HepG2 (cell line): ENCODE measurements around the gene ZBTB26. TPM values are rescaled to one million over a fixed set of nuclear protein-coding genes. Genes with fewer than 3 reads are reported as not detected.

ENCODE experiments used
- ELF4 ChIP-seq: sonication (generic); formaldehyde crosslinking; IDR thresholded peaks from 2 replicates; pipeline ENCODE4 v1.5.0; 2020; ENCODE audit warnings: missing genetic modification reagents, mild to moderate bottlenecking, moderate library complexity, borderline replicate concordance
- GMEB1 ChIP-seq: sonication (generic); formaldehyde crosslinking; IDR thresholded peaks from 2 replicates; pipeline ENCODE4 v1.5.1; 2020; ENCODE audit warnings: missing genetic modification reagents, mild to moderate bottlenecking, borderline replicate concordance
- KDM5A ChIP-seq: fragments of 200-600 bp; sonication (generic); IDR thresholded peaks from 2 replicates; pipeline ENCODE4 v1.7.0; 2018; ENCODE audit warnings: antibody characterized with exemption, mild to moderate bottlenecking, low read length, borderline replicate concordance
- RAD21 ChIP-seq: fragments of 450-650 bp; formaldehyde crosslinking; IDR thresholded peaks from 2 replicates; pipeline ENCODE4 v1.5.0; 2020; ENCODE audit warnings: mild to moderate bottlenecking
- RFXAP ChIP-seq: sonication (generic); formaldehyde crosslinking; IDR thresholded peaks from 2 replicates; pipeline ENCODE4 v1.4.0; 2020; ENCODE audit warnings: missing genetic modification reagents, borderline replicate concordance
- STAG1 ChIP-seq: sonication (generic); formaldehyde crosslinking; IDR thresholded peaks from 2 replicates; pipeline ENCODE4 v1.4.0; 2020; ENCODE audit warnings: missing genetic modification reagents
- THAP9 ChIP-seq: sonication (generic); formaldehyde crosslinking; IDR thresholded peaks from 2 replicates; pipeline ENCODE4; 2020; ENCODE audit warnings: missing genetic modification reagents, mild to moderate bottlenecking, borderline replicate concordance
- ZFP82 ChIP-seq: sonication (generic); formaldehyde crosslinking; IDR thresholded peaks from 2 replicates; pipeline ENCODE4 v1.5.1; 2020; ENCODE audit warnings: mild to moderate bottlenecking, missing genetic modification reagents, borderline replicate concordance
- ZNF160 ChIP-seq: sonication (generic); formaldehyde crosslinking; IDR thresholded peaks from 2 replicates; pipeline ENCODE4 v1.8.0; 2022; ENCODE audit warnings: mild to moderate bottlenecking, inconsistent platforms, missing genetic modification reagents
- ZNF878 ChIP-seq: sonication (generic); formaldehyde crosslinking; IDR thresholded peaks from 2 replicates; pipeline ENCODE4 v1.8.1; 2023; ENCODE audit warnings: mild to moderate bottlenecking, missing genetic modification reagents, moderate library complexity
- polyA plus RNA-seq, 8 experiments: library from polyadenylated mRNA; depleted of rRNA in 3 of 8; stranded (reverse) in 7 of 8; unstranded in 1 of 8; fragments of >200 nt; fragmentation: Illumina TruSeq in 4 of 8; extraction: Trizol in 4 of 8; gene quantifications; 2 replicates each; pipeline versions ENCODE4 v1.2.1 to v1.2.3, GENCODE V29; 2011 to 2016; ENCODE audit warnings: low read depth in 4 of 8, missing spikeins in 1 of 8, mixed read lengths in 1 of 8; ENCODE audit not compliant: insufficient read depth in 1 of 8
- total RNA-seq, 5 experiments: library from RNA; depleted of rRNA; stranded (reverse); fragments of >200 nt; fragmentation: Illumina TruSeq; extraction: Trizol; gene quantifications; 2 replicates each; pipeline ENCODE4 v1.2.3, GENCODE V29; 2016; ENCODE audit warnings: low read depth in 1 of 5
- TF ChIP-seq, protein P1 (sequence below), 2 experiments: sonication (generic) in 1 of 2; formaldehyde crosslinking in 1 of 2; IDR thresholded peaks; 2 replicates each; pipeline versions ENCODE4 v1.4.0 to v1.6.1; 2018 to 2020; ENCODE audit warnings: missing genetic modification reagents in 2 of 2, borderline replicate concordance in 1 of 2, low read depth in 1 of 2, mild to moderate bottlenecking in 1 of 2, missing biosample characterization in 1 of 2
- TF ChIP-seq, protein P2 (sequence below): sonication (generic); formaldehyde crosslinking; IDR thresholded peaks from 2 replicates; pipeline ENCODE4 v1.4.0; 2020; ENCODE audit warnings: missing genetic modification reagents, borderline replicate concordance
- TF ChIP-seq, protein P3 (sequence below): sonication (generic); formaldehyde crosslinking; IDR thresholded peaks from 2 replicates; pipeline ENCODE4 v1.4.0; 2020; ENCODE audit warnings: mild to moderate bottlenecking, missing genetic modification reagents, borderline replicate concordance
- TF ChIP-seq, protein P4 (sequence below): sonication (generic); formaldehyde crosslinking; IDR thresholded peaks from 2 replicates; pipeline ENCODE4 v1.8.1; 2023; ENCODE audit warnings: mild to moderate bottlenecking, inconsistent platforms, moderate library complexity, missing genetic modification reagents, borderline replicate concordance

ZBTB26 gene
- total and polyA plus RNA-seq, 2 of the 13 experiments (the other 11 are each of a cell fraction or from before 2014, with no cell fraction given) = 4.5 to 8.6 TPM

- TF ChIP-seq, protein P1, sequence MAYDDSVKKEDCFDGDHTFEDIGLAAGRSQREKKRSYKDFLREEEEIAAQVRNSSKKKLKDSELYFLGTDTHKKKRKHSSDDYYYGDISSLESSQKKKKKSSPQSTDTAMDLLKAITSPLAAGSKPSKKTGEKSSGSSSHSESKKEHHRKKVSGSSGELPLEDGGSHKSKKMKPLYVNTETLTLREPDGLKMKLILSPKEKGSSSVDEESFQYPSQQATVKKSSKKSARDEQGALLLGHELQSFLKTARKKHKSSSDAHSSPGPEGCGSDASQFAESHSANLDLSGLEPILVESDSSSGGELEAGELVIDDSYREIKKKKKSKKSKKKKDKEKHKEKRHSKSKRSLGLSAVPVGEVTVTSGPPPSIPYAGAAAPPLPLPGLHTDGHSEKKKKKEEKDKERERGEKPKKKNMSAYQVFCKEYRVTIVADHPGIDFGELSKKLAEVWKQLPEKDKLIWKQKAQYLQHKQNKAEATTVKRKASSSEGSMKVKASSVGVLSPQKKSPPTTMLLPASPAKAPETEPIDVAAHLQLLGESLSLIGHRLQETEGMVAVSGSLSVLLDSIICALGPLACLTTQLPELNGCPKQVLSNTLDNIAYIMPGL (CRISPR knock-in tag; IDR thresholded peaks at IDR 0.05; ENCODE audit: borderline replicate concordance in 1 of 2, low read depth in 1 of 2) = peak; percentile 77 to 88
- TF ChIP-seq ZNF878 (0 out of 2 replicates have a peak, but pooled peaks have one; percentile 71), RAD21 (CRISPR knock-in tag) (peak; percentile 36; the same call in 1 of the 2 replicates), GMEB1 (peak; percentile 22; the same call in 1 of the 2 replicates), RFXAP (CRISPR knock-in tag) (peak; percentile 21; the same call in 1 of the 2 replicates), ZNF160 (CRISPR knock-in tag) (peak; percentile 33; the same call in 1 of the 2 replicates), ELF4 (CRISPR knock-in tag) (peak; percentile 96), THAP9 (CRISPR knock-in tag) (peak; percentile 85; the same call in 1 of the 2 replicates), ZFP82 (CRISPR knock-in tag) (peak; percentile 50; the same call in 1 of the 2 replicates), STAG1 (CRISPR knock-in tag) (peak; percentile 39; the same call in 1 of the 2 replicates), KDM5A (peak; percentile 82)
- TF ChIP-seq, protein P2, sequence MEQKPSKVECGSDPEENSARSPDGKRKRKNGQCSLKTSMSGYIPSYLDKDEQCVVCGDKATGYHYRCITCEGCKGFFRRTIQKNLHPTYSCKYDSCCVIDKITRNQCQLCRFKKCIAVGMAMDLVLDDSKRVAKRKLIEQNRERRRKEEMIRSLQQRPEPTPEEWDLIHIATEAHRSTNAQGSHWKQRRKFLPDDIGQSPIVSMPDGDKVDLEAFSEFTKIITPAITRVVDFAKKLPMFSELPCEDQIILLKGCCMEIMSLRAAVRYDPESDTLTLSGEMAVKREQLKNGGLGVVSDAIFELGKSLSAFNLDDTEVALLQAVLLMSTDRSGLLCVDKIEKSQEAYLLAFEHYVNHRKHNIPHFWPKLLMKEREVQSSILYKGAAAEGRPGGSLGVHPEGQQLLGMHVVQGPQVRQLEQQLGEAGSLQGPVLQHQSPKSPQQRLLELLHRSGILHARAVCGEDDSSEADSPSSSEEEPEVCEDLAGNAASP (CRISPR knock-in tag) = 0 out of 2 replicates have a peak, but pooled peaks have one; percentile 13
- TF ChIP-seq, protein P3, sequence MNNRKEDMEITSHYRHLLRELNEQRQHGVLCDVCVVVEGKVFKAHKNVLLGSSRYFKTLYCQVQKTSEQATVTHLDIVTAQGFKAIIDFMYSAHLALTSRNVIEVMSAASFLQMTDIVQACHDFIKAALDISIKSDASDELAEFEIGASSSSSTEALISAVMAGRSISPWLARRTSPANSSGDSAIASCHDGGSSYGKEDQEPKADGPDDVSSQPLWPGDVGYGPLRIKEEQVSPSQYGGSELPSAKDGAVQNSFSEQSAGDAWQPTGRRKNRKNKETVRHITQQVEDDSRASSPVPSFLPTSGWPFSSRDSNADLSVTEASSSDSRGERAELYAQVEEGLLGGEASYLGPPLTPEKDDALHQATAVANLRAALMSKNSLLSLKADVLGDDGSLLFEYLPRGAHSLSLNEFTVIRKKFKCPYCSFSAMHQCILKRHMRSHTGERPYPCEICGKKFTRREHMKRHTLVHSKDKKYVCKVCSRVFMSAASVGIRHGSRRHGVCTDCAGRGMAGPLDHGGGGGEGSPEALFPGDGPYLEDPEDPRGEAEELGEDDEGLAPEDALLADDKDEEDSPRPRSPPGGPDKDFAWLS (CRISPR knock-in tag) = no peak
- TF ChIP-seq, protein P4, sequence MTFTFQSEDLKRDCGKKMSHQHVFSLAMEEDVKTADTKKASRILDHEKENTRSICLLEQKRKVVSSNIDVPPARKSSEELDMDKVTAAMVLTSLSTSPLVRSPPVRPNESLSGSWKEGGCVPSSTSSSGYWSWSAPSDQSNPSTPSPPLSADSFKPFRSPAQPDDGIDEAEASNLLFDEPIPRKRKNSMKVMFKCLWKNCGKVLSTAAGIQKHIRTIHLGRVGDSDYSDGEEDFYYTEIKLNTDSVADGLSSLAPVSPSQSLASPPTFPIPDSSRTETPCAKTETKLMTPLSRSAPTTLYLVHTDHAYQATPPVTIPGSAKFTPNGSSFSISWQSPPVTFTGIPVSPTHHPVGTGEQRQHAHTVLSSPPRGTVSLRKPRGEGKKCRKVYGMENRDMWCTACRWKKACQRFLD = peak; percentile 61; the same call in 1 of the 2 replicates
These were observed 18.2 kb downstream of the ZBTB26 start, which contains the start of gene ZBTB6 (continued) for GRCh38 chr9:122912964-122913673.
